GM18873 (cell line): Measurements from ENCODE around the gene PHF10.
A peak's percentile ranks its signal among the peaks of the same experiment; 100 is the strongest.
"Not testable (repeated sequence)": the region's sequence is repeated elsewhere in the genome, so short reads cannot be mapped to it uniquely, and the experiment has no call there.

ENCODE experiments used
- ATAC-seq: cut with Tn5 transposase; IDR thresholded peaks from one replicate; pipeline ENCODE4 v1.9.1; 2021; ENCODE audit warnings: mild to moderate bottlenecking, moderate library complexity, moderate number of reproducible peaks; ENCODE audit not compliant: unreplicated experiment, low FRiP score

Gene PHF10

GRCh38 chr6:169723991-169724493 is 258 bp downstream of the PHF10 start:
- peak; percentile 20 for ATAC-seq

- ATAC-seq = peak; percentile 33
Observed at GRCh38 chr6:169723200-169723909, 945 bp downstream of the PHF10 start.

- ATAC-seq = peak; percentile 29
Observed at GRCh38 chr6:169722362-169723199, 1.7 kb downstream of the PHF10 start.

GRCh38 chr6:169720207-169720855 is 4.0 kb downstream of the PHF10 start:
- ATAC-seq = no peak

- ATAC-seq = no peak
Observed at GRCh38 chr6:169719117-169719516, 5.2 kb downstream of the PHF10 start.

GRCh38 chr6:169714595-169714994 is 9.7 kb downstream of the PHF10 start:
- no peak for ATAC-seq

GRCh38 chr6:169714178-169714577 is 10.1 kb downstream of the PHF10 start:
- ATAC-seq = no peak

GRCh38 chr6:169710009-169710408 is 14.3 kb downstream of the PHF10 start:
- ATAC-seq = no peak

GRCh38 chr6:169709293-169709692 is 15.0 kb downstream of the PHF10 start:
- no peak for ATAC-seq

- ATAC-seq = no peak
Observed at GRCh38 chr6:169707772-169708171, 16.5 kb downstream of the PHF10 start.

GRCh38 chr6:169702840-169703246 is 21.5 kb downstream of the PHF10 start:
- ATAC-seq = peak; percentile 4

GRCh38 chr6:169701954-169702839 is 22.1 kb downstream of the PHF10 start, which contains the start of the genes C6orf120 and WDR27:
TSS of gene C6orf120 (plus strand) at chr6:169702126. CDS start at chr6:169702460, 334 bp downstream.
TSS of gene WDR27 (minus strand) at chr6:169702029. CDS start at chr6:169689005, 13,024 bp downstream.
- peak; percentile 93 for ATAC-seq

GRCh38 chr6:169701311-169701953 is 22.9 kb downstream of the PHF10 start:
- ATAC-seq = peak; percentile 11

- ATAC-seq = no peak
Observed at GRCh38 chr6:169700296-169700695, 24.0 kb downstream of the PHF10 start.

- ATAC-seq = not testable (repeated sequence)
Observed at GRCh38 chr6:169697115-169697514, 27.2 kb downstream of the PHF10 start.

- no peak for ATAC-seq
Observed at GRCh38 chr6:169695131-169695530, 29.2 kb downstream of the PHF10 start.

- no peak for ATAC-seq
Observed at GRCh38 chr6:169692516-169692915, 31.8 kb downstream of the PHF10 start.

- no peak for ATAC-seq
Observed at GRCh38 chr6:169691260-169691659, 33.0 kb downstream of the PHF10 start.

- ATAC-seq = no peak
Observed at GRCh38 chr6:169689287-169689686, 35.0 kb downstream of the PHF10 start.
